K562 (cell line): ENCODE data around the gene CYSRT1. TPM values are rescaled to one million over a fixed set of nuclear protein-coding genes. Genes with fewer than 3 reads are reported as not detected.
A peak's percentile ranks its signal among the peaks of the same experiment; 100 is the strongest.

ENCODE experiments used
- CBX2 ChIP-seq: fragments of 200-600 bp; sonication (generic); IDR thresholded peaks from one replicate; pipeline ENCODE4 v1.6.1; 2012; ENCODE audit warnings: mild to moderate bottlenecking, low read length, inconsistent platforms; ENCODE audit not compliant: insufficient read depth, poor library complexity, severe bottlenecking
- MAFG ChIP-seq: fragments of 450-650 bp; conservative IDR thresholded peaks from 2 replicates; pipeline ENCODE4 v1.6.1; 2016; ENCODE audit warnings: missing genetic modification characterization, missing compliant biosample characterization
- MCM2 ChIP-seq: fragments of 450-650 bp; IDR thresholded peaks from 2 replicates; pipeline ENCODE4 v1.6.1; 2017; ENCODE audit warnings: low read depth, mild to moderate bottlenecking
- MYBL2 ChIP-seq, 2 experiments: fragments of 450-650 bp in 1 of 2; sonication (generic) in 1 of 2; formaldehyde crosslinking in 1 of 2; IDR thresholded peaks; 2 replicates each; pipeline versions ENCODE4 v1.6.1 to v1.8.1; 2017 to 2022; ENCODE audit warnings: borderline replicate concordance in 1 of 2, inconsistent platforms in 1 of 2, low read depth in 1 of 2, mild to moderate bottlenecking in 1 of 2, missing genetic modification reagents in 1 of 2, moderate library complexity in 1 of 2
- NR2C1 ChIP-seq, 2 experiments: fragments of 450-650 bp; IDR thresholded peaks; 2 replicates each; pipeline ENCODE4 v1.6.1; 2017; ENCODE audit warnings: mild to moderate bottlenecking in 2 of 2, antibody characterized with exemption in 1 of 2, inconsistent platforms in 1 of 2, missing compliant biosample characterization in 1 of 2, missing genetic modification characterization in 1 of 2
- PHB2 ChIP-seq: fragments of 450-650 bp; IDR thresholded peaks from 2 replicates; pipeline ENCODE4 v1.6.1; 2017; ENCODE audit warnings: low read depth
- SMARCA4 ChIP-seq: fragments of 450-650 bp; IDR thresholded peaks from 2 replicates; pipeline ENCODE4 v1.6.1; 2016
- TAF9B ChIP-seq: fragments of 450-650 bp; IDR thresholded peaks from 2 replicates; pipeline ENCODE4 v1.6.1; 2018; ENCODE audit warnings: mild to moderate bottlenecking; ENCODE audit not compliant: partially characterized antibody
- ZNF140 ChIP-seq: fragments of 250-450 bp; sonication (Bioruptor Pico); IDR thresholded peaks from 2 replicates; pipeline ENCODE4 v1.8.0; 2021; ENCODE audit warnings: moderate library complexity, mild to moderate bottlenecking, inconsistent platforms
- ZNF232 ChIP-seq: sonication (generic); formaldehyde crosslinking; IDR thresholded peaks from 2 replicates; pipeline ENCODE4 v1.8.0; 2022; ENCODE audit warnings: mild to moderate bottlenecking, missing genetic modification reagents
- ZNF778 ChIP-seq: fragments of 450-650 bp; formaldehyde crosslinking; IDR thresholded peaks from 2 replicates; pipeline ENCODE4 v1.4.0; 2020; ENCODE audit warnings: mild to moderate bottlenecking, moderate library complexity
- polyA plus RNA-seq, 8 experiments: library from polyadenylated mRNA; depleted of rRNA in 4 of 8; stranded (reverse) in 5 of 8; unstranded in 3 of 8; fragments of >200 nt; fragmentation: Nextera tagmentation in 2 of 8; fragmentation: Illumina TruSeq in 1 of 8; extraction: Ambion mirVana in 2 of 8; extraction: Trizol in 1 of 8; gene quantifications; 2 replicates each; pipeline versions ENCODE4 v1.2.1 to v1.2.3, GENCODE V29; 2011 to 2014; ENCODE audit warnings: inconsistent platforms in 1 of 8, missing spikeins in 1 of 8
- total RNA-seq, 7 experiments: library from RNA; depleted of rRNA in 6 of 7; stranded (reverse); fragments of >200 nt in 6 of 7; fragmentation: Illumina TruSeq in 2 of 7; extraction: Trizol in 2 of 7; gene quantifications; 2 replicates each; pipeline versions ENCODE4 v1.2.1 to v1.2.3, GENCODE V29; 2011 to 2021; ENCODE audit warnings: low replicate concordance in 1 of 7
- TF ChIP-seq, protein P1 (sequence below), 3 experiments: IDR thresholded peaks in 2 of 3; conservative IDR thresholded peaks in 1 of 3; 2 replicates each; pipeline ENCODE4 v1.5.1; 2011 to 2012; ENCODE audit warnings: low read length in 3 of 3, mild to moderate bottlenecking in 3 of 3, control low read depth in 2 of 3, improper control_type of control experiment in 1 of 3, inconsistent platforms in 1 of 3, low read depth in 1 of 3, mixed read lengths in 1 of 3, moderate library complexity in 1 of 3; ENCODE audit not compliant: insufficient read depth in 2 of 3
- TF ChIP-seq, protein P2 (sequence below): sonication (generic); formaldehyde crosslinking; IDR thresholded peaks from 2 replicates; pipeline ENCODE4 v1.8.0; 2022; ENCODE audit warnings: mild to moderate bottlenecking, missing genetic modification reagents

CYSRT1 gene
- total and polyA plus RNA-seq, 9 of the 15 experiments (the other 6 are each of a cell fraction or from before 2014, with no cell fraction given) = 0.04 to 1.4 (median 0.42) TPM; not detected in 3

DNA sequence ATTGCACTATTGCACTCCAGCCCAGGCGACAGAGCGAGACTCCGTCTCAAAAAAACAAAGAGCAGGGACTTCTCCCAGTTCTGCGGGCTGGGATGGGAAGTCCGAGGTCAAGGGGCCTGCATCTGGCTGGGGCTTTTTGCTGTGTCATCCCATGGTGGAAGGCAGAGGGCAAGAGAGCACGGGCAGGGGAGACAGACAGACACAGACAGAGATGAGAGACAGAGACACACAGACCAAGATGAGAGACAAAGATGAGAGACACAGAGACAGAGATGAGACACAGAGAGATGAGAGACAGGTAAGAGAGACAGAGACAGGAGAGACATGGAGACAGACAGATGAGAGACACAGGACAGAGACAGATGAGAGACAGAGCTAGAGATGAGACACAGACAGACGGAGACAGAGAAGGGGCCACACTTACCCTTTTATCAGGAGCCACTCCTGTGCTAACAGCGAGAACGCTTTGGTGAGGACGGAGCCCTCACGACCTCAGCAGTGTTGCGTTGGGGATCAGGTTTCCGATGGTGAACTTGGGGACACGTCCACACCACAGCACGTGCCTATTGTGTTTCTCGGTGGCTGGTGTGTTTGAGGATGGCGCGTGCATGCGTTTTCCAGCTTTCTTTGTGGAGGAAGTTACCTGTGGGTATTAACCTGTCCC lies 43.7 kb downstream of the CYSRT1 start (continued):
- TF ChIP-seq MYBL2 (IDR thresholded peaks at IDR 0.05; ENCODE audit: low read depth) (no peak), MYBL2 (CRISPR knock-in tag; IDR thresholded peaks at IDR 0.05; ENCODE audit: borderline replicate concordance) (no peak), PHB2 (peak; percentile 56; the same call in 1 of the 2 replicates), NR2C1 (IDR thresholded peaks at IDR 0.05) (peak; percentile 73), NR2C1 (tag; IDR thresholded peaks at IDR 0.05) (peak; percentile 60), MAFG (tag) (peak; percentile 98), SMARCA4 (peak; percentile 90), ZNF778 (CRISPR knock-in tag) (no peak), ZNF140 (CRISPR knock-in tag) (no peak), CBX2 (no peak), ZNF232 (CRISPR knock-in tag) (no peak), MCM2 (no peak), TAF9B (no peak)
- TF ChIP-seq, protein P1, sequence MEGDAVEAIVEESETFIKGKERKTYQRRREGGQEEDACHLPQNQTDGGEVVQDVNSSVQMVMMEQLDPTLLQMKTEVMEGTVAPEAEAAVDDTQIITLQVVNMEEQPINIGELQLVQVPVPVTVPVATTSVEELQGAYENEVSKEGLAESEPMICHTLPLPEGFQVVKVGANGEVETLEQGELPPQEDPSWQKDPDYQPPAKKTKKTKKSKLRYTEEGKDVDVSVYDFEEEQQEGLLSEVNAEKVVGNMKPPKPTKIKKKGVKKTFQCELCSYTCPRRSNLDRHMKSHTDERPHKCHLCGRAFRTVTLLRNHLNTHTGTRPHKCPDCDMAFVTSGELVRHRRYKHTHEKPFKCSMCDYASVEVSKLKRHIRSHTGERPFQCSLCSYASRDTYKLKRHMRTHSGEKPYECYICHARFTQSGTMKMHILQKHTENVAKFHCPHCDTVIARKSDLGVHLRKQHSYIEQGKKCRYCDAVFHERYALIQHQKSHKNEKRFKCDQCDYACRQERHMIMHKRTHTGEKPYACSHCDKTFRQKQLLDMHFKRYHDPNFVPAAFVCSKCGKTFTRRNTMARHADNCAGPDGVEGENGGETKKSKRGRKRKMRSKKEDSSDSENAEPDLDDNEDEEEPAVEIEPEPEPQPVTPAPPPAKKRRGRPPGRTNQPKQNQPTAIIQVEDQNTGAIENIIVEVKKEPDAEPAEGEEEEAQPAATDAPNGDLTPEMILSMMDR (IDR thresholded peaks at IDR 0.05 in 2 of 3, conservative IDR thresholded peaks at IDR 0.05 in 1 of 3; ENCODE audit: insufficient read depth in 2 of 3, low read depth in 1 of 3, low read length in 3 of 3) = no peak; a peak in 1 of 6 replicates
- TF ChIP-seq, protein P2, sequence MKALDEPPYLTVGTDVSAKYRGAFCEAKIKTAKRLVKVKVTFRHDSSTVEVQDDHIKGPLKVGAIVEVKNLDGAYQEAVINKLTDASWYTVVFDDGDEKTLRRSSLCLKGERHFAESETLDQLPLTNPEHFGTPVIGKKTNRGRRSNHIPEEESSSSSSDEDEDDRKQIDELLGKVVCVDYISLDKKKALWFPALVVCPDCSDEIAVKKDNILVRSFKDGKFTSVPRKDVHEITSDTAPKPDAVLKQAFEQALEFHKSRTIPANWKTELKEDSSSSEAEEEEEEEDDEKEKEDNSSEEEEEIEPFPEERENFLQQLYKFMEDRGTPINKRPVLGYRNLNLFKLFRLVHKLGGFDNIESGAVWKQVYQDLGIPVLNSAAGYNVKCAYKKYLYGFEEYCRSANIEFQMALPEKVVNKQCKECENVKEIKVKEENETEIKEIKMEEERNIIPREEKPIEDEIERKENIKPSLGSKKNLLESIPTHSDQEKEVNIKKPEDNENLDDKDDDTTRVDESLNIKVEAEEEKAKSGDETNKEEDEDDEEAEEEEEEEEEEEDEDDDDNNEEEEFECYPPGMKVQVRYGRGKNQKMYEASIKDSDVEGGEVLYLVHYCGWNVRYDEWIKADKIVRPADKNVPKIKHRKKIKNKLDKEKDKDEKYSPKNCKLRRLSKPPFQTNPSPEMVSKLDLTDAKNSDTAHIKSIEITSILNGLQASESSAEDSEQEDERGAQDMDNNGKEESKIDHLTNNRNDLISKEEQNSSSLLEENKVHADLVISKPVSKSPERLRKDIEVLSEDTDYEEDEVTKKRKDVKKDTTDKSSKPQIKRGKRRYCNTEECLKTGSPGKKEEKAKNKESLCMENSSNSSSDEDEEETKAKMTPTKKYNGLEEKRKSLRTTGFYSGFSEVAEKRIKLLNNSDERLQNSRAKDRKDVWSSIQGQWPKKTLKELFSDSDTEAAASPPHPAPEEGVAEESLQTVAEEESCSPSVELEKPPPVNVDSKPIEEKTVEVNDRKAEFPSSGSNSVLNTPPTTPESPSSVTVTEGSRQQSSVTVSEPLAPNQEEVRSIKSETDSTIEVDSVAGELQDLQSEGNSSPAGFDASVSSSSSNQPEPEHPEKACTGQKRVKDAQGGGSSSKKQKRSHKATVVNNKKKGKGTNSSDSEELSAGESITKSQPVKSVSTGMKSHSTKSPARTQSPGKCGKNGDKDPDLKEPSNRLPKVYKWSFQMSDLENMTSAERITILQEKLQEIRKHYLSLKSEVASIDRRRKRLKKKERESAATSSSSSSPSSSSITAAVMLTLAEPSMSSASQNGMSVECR (CRISPR knock-in tag) = no peak
